Skeletal muscle satellite cell (primary cell): ENCODE results near the gene TRIO.

Experiments
- H3K27me3 ChIP-seq: 2 replicates; pipeline ENCODE4 v1.7.0; 2013; ENCODE audit warnings: low read length; ENCODE audit not compliant: control insufficient read depth, insufficient read depth
- H3K36me3 ChIP-seq: 2 replicates; pipeline ENCODE4 v1.7.0; 2013; ENCODE audit warnings: mild to moderate bottlenecking, control low read depth, low read length; ENCODE audit not compliant: insufficient read depth
- H3K4me1 ChIP-seq: 2 replicates; pipeline ENCODE4 v1.7.0; 2013; ENCODE audit warnings: low read length; ENCODE audit not compliant: control insufficient read depth, insufficient read depth
- H3K4me2 ChIP-seq: 2 replicates; pipeline ENCODE4 v1.7.0; 2013; ENCODE audit warnings: mild to moderate bottlenecking, low read length
- H3K4me3 ChIP-seq: 2 replicates; pipeline ENCODE4 v1.7.0; 2013; ENCODE audit warnings: low read length
- H3K9ac ChIP-seq: 2 replicates; pipeline ENCODE4 v1.7.0; 2013; ENCODE audit warnings: mild to moderate bottlenecking, low read depth, low read length, moderate library complexity
- H3K9me3 ChIP-seq: replicated peaks from 2 replicates; pipeline ENCODE4 v1.7.0; 2013; ENCODE audit warnings: mild to moderate bottlenecking, control low read depth, low read length

TRIO gene

DNA sequence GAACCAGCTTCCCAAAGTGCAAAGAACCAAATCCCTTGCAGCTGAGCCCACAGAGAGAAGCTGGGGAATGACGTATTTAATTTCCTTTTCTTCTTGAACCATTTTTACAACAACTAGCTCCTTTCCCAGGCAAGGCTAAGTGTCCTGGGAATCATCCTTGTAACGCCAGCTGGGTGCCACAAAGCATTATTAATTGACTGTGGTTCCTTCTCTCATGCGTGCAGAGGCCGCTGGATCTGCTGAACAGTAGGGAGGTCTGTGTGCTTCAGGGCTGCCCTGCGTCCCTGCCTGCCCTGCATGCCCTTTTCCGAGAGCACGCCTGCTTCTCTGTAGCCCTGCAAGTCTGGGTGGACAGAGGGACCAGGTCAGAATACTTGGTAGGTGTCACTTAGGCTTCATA, 314.3 kb downstream of the TRIO start:
- Histone ChIP-seq H3K9me3 (no peaks in the 10 kb centered on the region), H3K36me3 (peaks cover 79% of the 10 kb centered on the region), H3K9ac (peak overlapping the region; percentile 1), H3K4me2 (no peak overlapping the region), H3K4me1 (peaks cover 46% of the 10 kb centered on the region), H3K27me3 (no peaks in the 10 kb centered on the region), H3K4me3 (no peak overlapping the region)

DNA sequence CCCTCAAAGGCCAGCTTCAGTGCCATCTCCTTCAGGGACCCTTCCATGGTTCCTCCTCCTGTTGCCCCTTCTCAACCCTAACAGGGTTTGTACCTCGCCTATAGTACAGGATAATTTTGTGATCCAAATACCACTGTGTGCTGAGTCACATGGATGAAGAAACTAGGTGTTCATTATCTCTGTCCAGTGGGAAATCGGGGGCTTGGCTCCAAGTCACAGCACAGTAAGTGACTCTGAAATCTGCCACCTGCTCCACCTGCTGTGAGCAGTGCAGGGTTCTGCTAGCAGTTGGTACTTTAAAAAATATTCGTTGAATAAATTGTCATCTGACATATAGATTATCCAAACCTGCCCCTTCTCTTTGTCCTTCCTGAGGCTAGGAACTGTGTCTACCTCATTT, 315.3 kb downstream of the TRIO start:
- peaks cover 45% of the 10 kb centered on the region for H3K4me1 ChIP-seq
- no peak overlapping the region for H3K4me3 ChIP-seq
- H3K36me3 ChIP-seq = peaks cover 83% of the 10 kb centered on the region
- no peaks in the 10 kb centered on the region for H3K9me3 ChIP-seq
- H3K4me2 ChIP-seq = no peak overlapping the region
- peak overlapping the region; percentile 1 for H3K9ac ChIP-seq
- H3K27me3 ChIP-seq = no peaks in the 10 kb centered on the region

DNA sequence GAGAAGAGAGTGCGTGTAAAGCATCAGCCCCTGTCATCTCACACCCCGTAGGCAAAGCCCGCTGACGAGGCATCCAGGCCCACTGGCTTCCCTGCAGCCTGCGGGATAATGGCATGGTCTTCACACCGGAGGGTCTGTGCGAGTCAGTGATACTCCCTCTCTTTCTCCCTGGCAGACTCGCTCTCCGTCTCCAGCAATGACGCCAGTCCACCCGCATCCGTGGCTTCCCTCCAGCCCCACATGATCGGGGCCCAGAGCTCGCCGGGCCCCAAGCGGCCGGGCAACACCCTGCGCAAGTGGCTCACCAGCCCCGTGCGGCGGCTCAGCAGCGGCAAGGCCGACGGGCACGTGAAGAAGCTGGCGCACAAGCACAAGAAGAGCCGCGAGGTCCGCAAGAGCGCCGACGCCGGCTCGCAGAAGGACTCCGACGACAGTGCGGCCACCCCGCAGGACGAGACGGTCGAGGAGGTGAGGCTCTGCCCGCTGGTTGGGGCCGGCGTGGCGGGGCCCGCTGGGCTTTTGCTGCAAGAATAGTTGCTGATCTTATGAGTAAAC, 317.8 kb downstream of the TRIO start:
- Histone ChIP-seq H3K27me3 (no peaks in the 10 kb centered on the region), H3K36me3 (peaks cover 88% of the 10 kb centered on the region), H3K4me3 (no peak overlapping the region), H3K9ac (no peak overlapping the region), H3K9me3 (no peaks in the 10 kb centered on the region), H3K4me2 (no peak overlapping the region), H3K4me1 (peaks cover 57% of the 10 kb centered on the region)

DNA sequence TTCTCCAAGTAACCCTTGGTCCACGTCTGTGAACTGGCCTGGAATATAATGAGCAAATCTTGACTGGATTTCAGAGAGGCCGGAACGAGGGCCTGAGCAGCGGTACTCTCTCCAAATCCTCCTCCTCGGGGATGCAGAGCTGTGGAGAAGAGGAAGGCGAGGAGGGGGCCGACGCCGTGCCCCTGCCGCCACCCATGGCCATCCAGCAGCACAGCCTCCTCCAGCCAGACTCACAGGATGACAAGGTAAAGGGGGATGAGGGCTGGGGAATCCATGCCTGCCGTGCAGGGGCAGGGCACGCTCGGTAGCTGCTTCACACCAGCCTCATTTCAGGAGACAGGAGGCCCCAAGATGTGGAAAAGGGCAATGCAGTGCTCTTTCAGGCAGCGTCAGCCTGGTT, 319.5 kb downstream of the TRIO start:
- no peak overlapping the region for H3K9ac ChIP-seq
- H3K4me1 ChIP-seq = peaks cover 49% of the 10 kb centered on the region
- H3K9me3 ChIP-seq = no peaks in the 10 kb centered on the region
- no peaks in the 10 kb centered on the region for H3K27me3 ChIP-seq
- no peak overlapping the region for H3K4me2 ChIP-seq
- H3K36me3 ChIP-seq = peaks cover 95% of the 10 kb centered on the region
- H3K4me3 ChIP-seq = no peak overlapping the region

DNA sequence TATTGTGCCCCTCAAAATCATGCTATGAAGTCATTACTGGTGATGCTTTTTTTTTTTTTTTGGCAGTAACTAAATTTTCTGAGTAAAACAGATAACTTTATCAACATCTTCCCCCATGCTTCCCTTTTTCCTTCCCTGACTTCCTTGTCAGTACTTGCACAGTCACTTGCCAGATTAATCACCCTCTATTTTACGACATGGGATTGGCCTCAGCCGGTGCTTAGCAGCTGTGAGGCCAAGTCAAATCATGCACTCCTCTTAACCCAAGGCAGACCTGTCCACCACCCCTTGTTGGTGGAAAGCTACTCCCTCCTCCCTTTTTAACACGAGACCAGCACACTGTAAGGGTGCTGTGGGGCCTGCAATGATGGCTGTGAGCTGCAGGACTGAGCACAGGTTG, 320.5 kb downstream of the TRIO start:
- peak overlapping the region; percentile 28 for H3K4me2 ChIP-seq
- no peak overlapping the region for H3K4me3 ChIP-seq
- H3K9me3 ChIP-seq = no peaks in the 10 kb centered on the region
- H3K4me1 ChIP-seq = peaks cover 49% of the 10 kb centered on the region
- peaks cover 96% of the 10 kb centered on the region for H3K36me3 ChIP-seq
- no peaks in the 10 kb centered on the region for H3K27me3 ChIP-seq
- peak overlapping the region; percentile 5 for H3K9ac ChIP-seq

DNA sequence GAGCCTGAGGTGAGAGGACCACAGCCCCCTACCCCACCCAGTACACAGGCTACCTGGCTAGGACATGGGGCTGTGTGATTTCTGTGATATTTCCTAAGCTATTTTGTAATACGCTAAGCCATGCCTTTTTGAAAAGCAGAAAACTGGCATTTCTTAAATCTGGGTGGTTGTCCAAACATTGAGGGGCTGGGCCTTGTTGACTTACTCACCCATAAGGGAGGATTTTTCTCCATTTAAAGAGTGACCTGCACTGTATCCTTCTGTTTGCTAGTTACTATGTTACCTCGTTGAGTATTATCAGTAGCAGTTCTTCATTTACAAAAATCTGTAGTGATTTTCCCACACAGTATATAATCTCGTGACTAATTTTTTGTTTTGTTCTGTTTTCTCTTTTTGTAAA, 321.0 kb downstream of the TRIO start:
- H3K4me3 ChIP-seq = no peak overlapping the region
- peak overlapping the region; percentile 28 for H3K4me2 ChIP-seq
- H3K27me3 ChIP-seq = no peaks in the 10 kb centered on the region
- no peaks in the 10 kb centered on the region for H3K9me3 ChIP-seq
- peaks cover 49% of the 10 kb centered on the region for H3K4me1 ChIP-seq
- H3K36me3 ChIP-seq = peaks cover 96% of the 10 kb centered on the region
- no peak overlapping the region for H3K9ac ChIP-seq

DNA sequence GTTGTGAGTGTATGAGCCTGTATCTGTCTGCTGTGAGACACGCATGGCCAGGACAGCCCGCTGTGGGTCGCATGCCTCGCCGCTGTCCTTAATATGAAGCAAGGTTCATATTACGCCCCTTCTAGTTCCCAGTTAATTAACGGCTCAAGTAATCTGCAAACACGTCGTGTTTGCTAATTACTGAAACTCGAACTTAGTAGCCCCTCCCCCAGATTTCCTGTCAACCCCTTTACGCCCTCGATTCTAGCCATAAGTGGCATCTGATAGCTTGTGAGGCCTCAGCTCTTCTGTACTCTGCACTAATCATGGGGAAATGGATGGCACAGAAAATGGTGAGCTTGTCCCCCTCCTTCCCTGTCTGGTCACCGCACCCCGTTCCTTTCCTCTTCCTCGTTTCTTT, 321.5 kb downstream of the TRIO start:
- Histone ChIP-seq H3K4me2 (no peak overlapping the region), H3K27me3 (no peaks in the 10 kb centered on the region), H3K4me1 (peaks cover 53% of the 10 kb centered on the region), H3K36me3 (peaks cover 94% of the 10 kb centered on the region), H3K4me3 (no peak overlapping the region), H3K9me3 (no peaks in the 10 kb centered on the region), H3K9ac (no peak overlapping the region)

DNA sequence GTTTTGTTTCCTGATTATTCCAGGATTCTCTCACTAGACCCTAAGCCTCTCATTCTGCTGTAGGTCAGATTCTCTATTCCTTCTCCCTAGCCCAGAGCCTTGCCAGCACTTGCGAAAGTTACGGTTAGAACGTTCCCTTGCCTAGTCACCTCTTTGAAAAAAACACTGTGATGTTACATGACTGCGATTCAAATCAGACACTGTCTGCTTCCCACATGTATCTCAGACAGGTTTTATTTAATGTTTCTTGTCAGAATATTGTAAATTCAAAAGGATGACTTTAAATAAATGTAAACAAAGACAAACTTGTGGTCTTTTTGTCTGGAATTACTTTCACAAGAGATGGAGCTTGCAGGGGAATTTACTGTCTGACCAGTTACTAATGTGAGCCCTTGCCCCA, 322.0 kb downstream of the TRIO start:
- peaks cover 55% of the 10 kb centered on the region for H3K4me1 ChIP-seq
- no peaks in the 10 kb centered on the region for H3K27me3 ChIP-seq
- H3K4me3 ChIP-seq = no peak overlapping the region
- H3K36me3 ChIP-seq = peaks cover 97% of the 10 kb centered on the region
- no peaks in the 10 kb centered on the region for H3K9me3 ChIP-seq
- H3K9ac ChIP-seq = no peak overlapping the region
- no peak overlapping the region for H3K4me2 ChIP-seq

DNA sequence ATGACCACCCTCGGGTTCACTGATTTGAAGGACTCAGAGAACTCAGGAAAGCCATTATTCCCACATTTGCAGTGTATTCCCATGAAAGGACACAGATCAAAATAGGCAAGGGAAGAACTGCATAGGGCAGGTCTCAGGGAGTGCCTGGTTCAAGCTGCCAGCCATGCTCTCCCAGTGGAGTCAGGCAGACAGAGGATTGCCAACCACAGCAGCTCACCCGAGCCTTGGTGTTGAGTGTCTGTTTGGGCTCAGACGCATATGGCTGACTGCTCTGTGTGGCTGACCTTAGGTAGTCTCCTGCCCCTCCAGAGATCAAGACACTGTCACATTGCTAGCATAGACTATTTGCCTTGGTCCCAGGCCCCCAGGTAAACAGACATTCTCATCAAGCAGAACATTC, 322.6 kb downstream of the TRIO start:
- peaks cover 97% of the 10 kb centered on the region for H3K36me3 ChIP-seq
- no peak overlapping the region for H3K4me2 ChIP-seq
- no peak overlapping the region for H3K9ac ChIP-seq
- peaks cover 60% of the 10 kb centered on the region for H3K4me1 ChIP-seq
- no peak overlapping the region for H3K4me3 ChIP-seq
- no peaks in the 10 kb centered on the region for H3K27me3 ChIP-seq
- H3K9me3 ChIP-seq = no peaks in the 10 kb centered on the region

DNA sequence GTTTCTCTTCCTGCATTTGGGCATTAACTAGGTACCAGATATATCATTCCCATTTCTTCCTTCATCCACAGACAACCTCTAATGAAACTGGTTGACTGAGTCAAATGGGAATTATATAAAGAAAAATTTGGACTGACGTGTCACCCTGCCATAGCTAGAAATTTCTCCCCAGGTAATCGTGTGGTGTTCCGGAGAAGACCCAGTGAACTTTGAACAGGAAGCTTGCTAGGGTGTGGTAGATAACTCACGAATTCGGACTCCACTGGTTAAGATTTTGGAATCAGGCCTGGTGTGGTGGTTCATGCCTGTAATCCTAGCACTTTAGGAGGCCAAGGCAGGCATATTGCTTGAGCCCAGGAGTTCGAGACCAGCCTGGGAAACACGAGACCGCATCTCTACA, 324.1 kb downstream of the TRIO start:
- Histone ChIP-seq H3K4me3 (no peak overlapping the region), H3K4me2 (no peak overlapping the region), H3K9me3 (no peaks in the 10 kb centered on the region), H3K36me3 (peaks cover 97% of the 10 kb centered on the region), H3K9ac (peak overlapping the region; percentile 20), H3K4me1 (peaks cover 57% of the 10 kb centered on the region), H3K27me3 (no peaks in the 10 kb centered on the region)

DNA sequence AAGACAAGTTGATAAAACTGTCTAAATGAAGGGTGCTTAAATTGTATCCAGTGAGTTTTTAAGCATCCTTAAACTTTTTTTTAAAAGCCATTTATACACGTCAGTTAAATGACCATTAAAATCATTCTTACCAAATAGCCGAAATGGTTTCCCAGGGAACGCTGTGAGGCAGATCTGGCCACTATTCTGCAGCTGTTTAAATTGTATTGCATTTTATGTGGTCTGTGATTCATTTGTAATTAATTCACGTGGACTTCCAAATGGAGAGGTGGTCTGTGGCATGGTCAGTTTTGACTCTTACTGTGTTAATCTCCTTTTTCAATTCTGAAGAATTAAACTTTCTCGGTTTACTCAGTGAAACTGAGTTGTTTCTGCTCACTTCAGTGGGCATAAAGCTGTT, 324.7 kb downstream of the TRIO start:
- peaks cover 97% of the 10 kb centered on the region for H3K36me3 ChIP-seq
- peaks cover 54% of the 10 kb centered on the region for H3K4me1 ChIP-seq
- peak overlapping the region; percentile 35 for H3K9ac ChIP-seq
- no peak overlapping the region for H3K4me3 ChIP-seq
- no peaks in the 10 kb centered on the region for H3K9me3 ChIP-seq
- H3K27me3 ChIP-seq = no peaks in the 10 kb centered on the region
- peak overlapping the region; percentile 18 for H3K4me2 ChIP-seq

DNA sequence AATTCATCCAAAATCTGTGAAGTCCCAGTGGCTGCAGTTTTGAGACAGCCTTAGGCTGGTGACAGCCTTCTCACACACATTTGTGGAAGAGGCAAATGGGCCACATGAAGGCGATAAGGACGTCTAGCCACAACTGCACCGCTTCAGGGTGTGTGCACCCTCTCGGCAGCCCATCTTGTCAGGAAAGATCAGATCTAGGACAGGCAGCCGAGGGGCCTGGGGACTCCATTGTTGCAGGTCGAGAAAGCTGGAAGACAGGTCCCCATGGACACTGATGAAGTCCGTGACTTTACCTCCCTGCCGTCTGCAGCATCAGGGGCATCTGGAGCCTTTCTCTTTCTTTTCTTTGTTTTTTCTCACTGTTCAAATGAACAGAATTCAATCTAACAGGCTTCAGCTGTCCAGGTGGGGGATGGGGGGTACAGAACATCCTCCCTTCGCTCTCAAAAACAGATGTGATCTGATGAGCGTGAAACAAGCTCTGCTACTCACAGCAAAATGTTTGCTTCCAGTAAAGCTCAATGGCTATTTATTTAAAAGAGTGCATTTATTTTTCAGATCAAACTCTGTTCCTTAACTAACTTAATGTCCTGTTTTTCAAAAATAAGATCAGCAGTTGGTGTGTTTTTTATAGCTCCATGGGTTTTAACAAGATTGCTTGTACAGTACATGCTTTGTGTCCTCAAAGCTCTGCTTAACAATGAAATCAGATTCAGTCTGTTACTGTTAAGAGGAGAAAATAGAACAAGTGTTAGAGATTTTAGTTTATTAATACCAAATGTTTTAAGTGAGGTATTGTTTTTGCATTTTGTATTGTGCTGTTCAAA, 326.6 kb downstream of the TRIO start:
- H3K36me3 ChIP-seq = peaks cover 98% of the 10 kb centered on the region
- no peaks in the 10 kb centered on the region for H3K9me3 ChIP-seq
- no peak overlapping the region for H3K4me2 ChIP-seq
- H3K4me3 ChIP-seq = no peak overlapping the region
- peak overlapping the region; percentile 5 for H3K9ac ChIP-seq
- H3K4me1 ChIP-seq = peaks cover 36% of the 10 kb centered on the region
- no peaks in the 10 kb centered on the region for H3K27me3 ChIP-seq
